HEK293 (cell line): Measurements from ENCODE around the gene HPD.

Experiments used
- GLIS1 ChIP-seq: fragments of 450-650 bp; formaldehyde crosslinking; IDR thresholded peaks from 2 replicates; pipeline ENCODE4 v1.5.1; 2016; ENCODE audit warnings: missing biosample characterization, missing genetic modification characterization
- KLF16 ChIP-seq: fragments of 450-650 bp; formaldehyde crosslinking; IDR thresholded peaks from 2 replicates; pipeline ENCODE4 v1.5.1; 2017; ENCODE audit warnings: missing biosample characterization, missing genetic modification characterization
- KLF8 ChIP-seq: fragments of 450-650 bp; formaldehyde crosslinking; IDR thresholded peaks from 2 replicates; pipeline ENCODE4 v1.5.1; 2016; ENCODE audit warnings: missing biosample characterization, missing genetic modification characterization
- MEIS1 ChIP-seq: sonication (generic); formaldehyde crosslinking; IDR thresholded peaks from 2 replicates; pipeline ENCODE4 v1.8.1; 2022; ENCODE audit warnings: missing genetic modification reagents, mild to moderate bottlenecking, borderline replicate concordance
- PRDM1 ChIP-seq: fragments of 450-650 bp; formaldehyde crosslinking; IDR thresholded peaks from 2 replicates; pipeline ENCODE4; 2016; ENCODE audit warnings: missing biosample characterization, missing genetic modification characterization
- SP3 ChIP-seq: fragments of 450-650 bp; formaldehyde crosslinking; IDR thresholded peaks from 2 replicates; pipeline ENCODE4 v1.5.1; 2016; ENCODE audit warnings: missing biosample characterization, missing genetic modification characterization
- TRIM28 ChIP-seq: IDR thresholded peaks from 2 replicates; pipeline ENCODE4 v1.6.1; 2011; ENCODE audit warnings: low read length, control low read depth, borderline replicate concordance
- ZBTB17 ChIP-seq: fragments of 450-650 bp; formaldehyde crosslinking; IDR thresholded peaks from 2 replicates; pipeline ENCODE4 v1.5.1; 2016; ENCODE audit warnings: missing biosample characterization, missing genetic modification characterization
- ZNF211 ChIP-seq: fragments of 450-650 bp; formaldehyde crosslinking; IDR thresholded peaks from 2 replicates; pipeline ENCODE4 v1.5.1; 2016; ENCODE audit warnings: low read depth, missing biosample characterization, missing genetic modification characterization
- ZNF223 ChIP-seq: fragments of 450-650 bp; formaldehyde crosslinking; IDR thresholded peaks from 2 replicates; pipeline ENCODE4 v1.5.1; 2016; ENCODE audit warnings: missing biosample characterization, missing genetic modification characterization
- ZNF302 ChIP-seq: fragments of 450-650 bp; formaldehyde crosslinking; IDR thresholded peaks from 2 replicates; pipeline ENCODE4 v1.5.1; 2016; ENCODE audit warnings: missing biosample characterization, missing genetic modification characterization, low read depth
- ZNF416 ChIP-seq: fragments of 450-650 bp; formaldehyde crosslinking; IDR thresholded peaks from 2 replicates; pipeline ENCODE4 v1.5.1; 2016; ENCODE audit warnings: missing biosample characterization, missing genetic modification characterization
- ZNF426 ChIP-seq: fragments of 450-650 bp; formaldehyde crosslinking; IDR thresholded peaks from 2 replicates; pipeline ENCODE4 v1.5.1; 2017; ENCODE audit warnings: missing biosample characterization, missing genetic modification characterization, mild to moderate bottlenecking, inconsistent platforms, moderate library complexity
- ZNF501 ChIP-seq: fragments of 450-650 bp; formaldehyde crosslinking; IDR thresholded peaks from 2 replicates; pipeline ENCODE4 v1.5.1; 2016; ENCODE audit warnings: missing biosample characterization, missing genetic modification characterization
- ZNF549 ChIP-seq: fragments of 450-650 bp; IDR thresholded peaks from 2 replicates; pipeline ENCODE4 v1.5.1; 2018; ENCODE audit warnings: missing biosample characterization, missing genetic modification characterization, mild to moderate bottlenecking, inconsistent platforms, moderate library complexity
- ZNF624 ChIP-seq: fragments of 450-650 bp; formaldehyde crosslinking; IDR thresholded peaks from 2 replicates; pipeline ENCODE4 v1.5.1; 2017; ENCODE audit warnings: missing biosample characterization, missing genetic modification characterization
- TF ChIP-seq, protein P1 (sequence below): fragments of 450-650 bp; formaldehyde crosslinking; IDR thresholded peaks from 2 replicates; pipeline ENCODE4 v1.5.1; 2016; ENCODE audit warnings: missing biosample characterization, missing genetic modification characterization
- TF ChIP-seq, protein P2 (sequence below): fragments of 450-650 bp; formaldehyde crosslinking; IDR thresholded peaks from 2 replicates; pipeline ENCODE4 v1.5.1; 2016; ENCODE audit warnings: missing biosample characterization, missing genetic modification characterization
- TF ChIP-seq, protein P3 (sequence below): fragments of 450-650 bp; formaldehyde crosslinking; IDR thresholded peaks from 2 replicates; pipeline ENCODE4 v1.5.1; 2016; ENCODE audit warnings: missing biosample characterization, missing genetic modification characterization
- TF ChIP-seq, protein P4 (sequence below): fragments of 450-650 bp; formaldehyde crosslinking; IDR thresholded peaks from 2 replicates; pipeline ENCODE4 v1.5.1; 2016; ENCODE audit warnings: missing biosample characterization, missing genetic modification characterization
- TF ChIP-seq, protein P5 (sequence below): fragments of 450-650 bp; formaldehyde crosslinking; IDR thresholded peaks from 2 replicates; pipeline ENCODE4; 2016; ENCODE audit warnings: missing biosample characterization, missing genetic modification characterization
- TF ChIP-seq, protein P6 (sequence below): fragments of 450-650 bp; formaldehyde crosslinking; IDR thresholded peaks from 2 replicates; pipeline ENCODE4 v1.5.1; 2016; ENCODE audit warnings: missing biosample characterization, missing genetic modification characterization
- TF ChIP-seq, protein P7 (sequence below): fragments of 450-650 bp; formaldehyde crosslinking; IDR thresholded peaks from 2 replicates; pipeline ENCODE4 v1.5.1; 2017; ENCODE audit warnings: missing biosample characterization, missing genetic modification characterization
- TF ChIP-seq, protein P8 (sequence below): fragments of 450-650 bp; formaldehyde crosslinking; IDR thresholded peaks from 2 replicates; pipeline ENCODE4 v1.5.1; 2016; ENCODE audit warnings: missing biosample characterization, missing genetic modification characterization

Gene HPD

DNA sequence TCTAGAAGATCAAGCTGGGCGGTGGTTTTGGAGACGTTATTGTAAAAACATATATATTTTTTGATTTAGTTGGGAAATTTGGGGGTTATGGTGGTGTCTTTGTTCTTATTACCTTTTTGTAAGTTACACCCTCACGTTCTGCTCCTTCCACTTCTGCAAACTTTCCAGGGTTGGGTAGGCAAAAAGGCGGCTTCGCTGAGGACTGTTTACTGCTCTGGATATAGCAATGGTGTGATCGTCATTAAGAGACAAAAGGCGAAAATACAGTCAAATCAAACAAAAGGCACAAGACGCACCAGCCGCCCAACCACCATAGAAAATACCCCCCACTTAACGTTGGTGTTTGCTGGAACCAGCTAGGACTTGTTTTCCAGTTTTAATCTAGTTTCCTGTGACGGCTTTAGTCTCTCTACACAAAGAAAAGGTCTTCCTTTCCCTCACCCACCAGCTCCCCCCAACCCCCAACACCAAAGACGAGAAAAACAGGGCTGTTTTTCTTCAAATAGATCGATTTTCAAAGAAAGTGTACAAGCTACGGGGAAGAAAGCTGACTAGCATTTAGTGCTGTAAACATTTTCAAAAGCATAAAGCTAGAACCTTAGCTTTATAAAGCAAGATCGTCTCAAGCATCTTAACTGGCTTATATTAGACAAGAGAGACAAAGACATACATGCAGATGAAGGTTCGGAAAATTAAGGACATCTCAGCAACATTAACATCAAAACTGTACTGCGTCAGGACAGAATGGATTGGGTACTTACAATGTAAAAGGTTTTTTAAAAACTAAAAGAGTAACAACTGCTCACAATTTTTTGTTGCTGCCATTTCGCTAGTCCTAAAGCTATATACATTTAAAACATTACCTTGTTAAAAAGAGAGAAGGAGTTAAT, 56.8 kb downstream of the HPD start (continued):
- TF ChIP-seq, protein P1, sequence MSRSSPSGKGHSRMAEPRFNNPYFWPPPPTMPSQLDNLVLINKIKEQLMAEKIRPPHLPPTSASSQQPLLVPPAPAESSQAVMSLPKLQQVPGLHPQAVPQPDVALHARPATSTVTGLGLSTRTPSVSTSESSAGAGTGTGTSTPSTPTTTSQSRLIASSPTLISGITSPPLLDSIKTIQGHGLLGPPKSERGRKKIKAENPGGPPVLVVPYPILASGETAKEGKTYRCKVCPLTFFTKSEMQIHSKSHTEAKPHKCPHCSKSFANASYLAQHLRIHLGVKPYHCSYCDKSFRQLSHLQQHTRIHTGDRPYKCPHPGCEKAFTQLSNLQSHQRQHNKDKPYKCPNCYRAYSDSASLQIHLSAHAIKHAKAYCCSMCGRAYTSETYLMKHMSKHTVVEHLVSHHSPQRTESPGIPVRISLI (tag by site-specific recombination): no peak
- TF ChIP-seq, protein P2, sequence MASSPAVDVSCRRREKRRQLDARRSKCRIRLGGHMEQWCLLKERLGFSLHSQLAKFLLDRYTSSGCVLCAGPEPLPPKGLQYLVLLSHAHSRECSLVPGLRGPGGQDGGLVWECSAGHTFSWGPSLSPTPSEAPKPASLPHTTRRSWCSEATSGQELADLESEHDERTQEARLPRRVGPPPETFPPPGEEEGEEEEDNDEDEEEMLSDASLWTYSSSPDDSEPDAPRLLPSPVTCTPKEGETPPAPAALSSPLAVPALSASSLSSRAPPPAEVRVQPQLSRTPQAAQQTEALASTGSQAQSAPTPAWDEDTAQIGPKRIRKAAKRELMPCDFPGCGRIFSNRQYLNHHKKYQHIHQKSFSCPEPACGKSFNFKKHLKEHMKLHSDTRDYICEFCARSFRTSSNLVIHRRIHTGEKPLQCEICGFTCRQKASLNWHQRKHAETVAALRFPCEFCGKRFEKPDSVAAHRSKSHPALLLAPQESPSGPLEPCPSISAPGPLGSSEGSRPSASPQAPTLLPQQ (tag by site-specific recombination): no peak
- TF ChIP-seq ZBTB17 (no peak), ZNF211 (tag by site-specific recombination) (no peak), SP3 (tag by site-specific recombination) (no peak), ZNF624 (no peak), KLF16 (tag by site-specific recombination) (no peak), PRDM1 (tag by site-specific recombination) (peak; percentile 86), ZNF223 (no peak), MEIS1 (CRISPR knock-in tag) (no peak), KLF8 (tag by site-specific recombination) (no peak), ZNF549 (tag by site-specific recombination) (no peak), ZNF501 (tag by site-specific recombination) (no peak), ZNF302 (tag by site-specific recombination) (no peak), GLIS1 (no peak), ZNF416 (tag by site-specific recombination) (no peak), TRIM28 (no peak), ZNF426 (tag by site-specific recombination) (no peak)
- TF ChIP-seq, protein P3, sequence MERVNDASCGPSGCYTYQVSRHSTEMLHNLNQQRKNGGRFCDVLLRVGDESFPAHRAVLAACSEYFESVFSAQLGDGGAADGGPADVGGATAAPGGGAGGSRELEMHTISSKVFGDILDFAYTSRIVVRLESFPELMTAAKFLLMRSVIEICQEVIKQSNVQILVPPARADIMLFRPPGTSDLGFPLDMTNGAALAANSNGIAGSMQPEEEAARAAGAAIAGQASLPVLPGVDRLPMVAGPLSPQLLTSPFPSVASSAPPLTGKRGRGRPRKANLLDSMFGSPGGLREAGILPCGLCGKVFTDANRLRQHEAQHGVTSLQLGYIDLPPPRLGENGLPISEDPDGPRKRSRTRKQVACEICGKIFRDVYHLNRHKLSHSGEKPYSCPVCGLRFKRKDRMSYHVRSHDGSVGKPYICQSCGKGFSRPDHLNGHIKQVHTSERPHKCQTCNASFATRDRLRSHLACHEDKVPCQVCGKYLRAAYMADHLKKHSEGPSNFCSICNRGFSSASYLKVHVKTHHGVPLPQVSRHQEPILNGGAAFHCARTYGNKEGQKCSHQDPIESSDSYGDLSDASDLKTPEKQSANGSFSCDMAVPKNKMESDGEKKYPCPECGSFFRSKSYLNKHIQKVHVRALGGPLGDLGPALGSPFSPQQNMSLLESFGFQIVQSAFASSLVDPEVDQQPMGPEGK: no peak
- TF ChIP-seq, protein P4, sequence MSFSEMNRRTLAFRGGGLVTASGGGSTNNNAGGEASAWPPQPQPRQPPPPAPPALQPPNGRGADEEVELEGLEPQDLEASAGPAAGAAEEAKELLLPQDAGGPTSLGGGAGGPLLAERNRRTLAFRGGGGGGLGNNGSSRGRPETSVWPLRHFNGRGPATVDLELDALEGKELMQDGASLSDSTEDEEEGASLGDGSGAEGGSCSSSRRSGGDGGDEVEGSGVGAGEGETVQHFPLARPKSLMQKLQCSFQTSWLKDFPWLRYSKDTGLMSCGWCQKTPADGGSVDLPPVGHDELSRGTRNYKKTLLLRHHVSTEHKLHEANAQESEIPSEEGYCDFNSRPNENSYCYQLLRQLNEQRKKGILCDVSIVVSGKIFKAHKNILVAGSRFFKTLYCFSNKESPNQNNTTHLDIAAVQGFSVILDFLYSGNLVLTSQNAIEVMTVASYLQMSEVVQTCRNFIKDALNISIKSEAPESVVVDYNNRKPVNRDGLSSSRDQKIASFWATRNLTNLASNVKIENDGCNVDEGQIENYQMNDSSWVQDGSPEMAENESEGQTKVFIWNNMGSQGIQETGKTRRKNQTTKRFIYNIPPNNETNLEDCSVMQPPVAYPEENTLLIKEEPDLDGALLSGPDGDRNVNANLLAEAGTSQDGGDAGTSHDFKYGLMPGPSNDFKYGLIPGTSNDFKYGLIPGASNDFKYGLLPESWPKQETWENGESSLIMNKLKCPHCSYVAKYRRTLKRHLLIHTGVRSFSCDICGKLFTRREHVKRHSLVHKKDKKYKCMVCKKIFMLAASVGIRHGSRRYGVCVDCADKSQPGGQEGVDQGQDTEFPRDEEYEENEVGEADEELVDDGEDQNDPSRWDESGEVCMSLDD (tag by site-specific recombination): no peak
- TF ChIP-seq, protein P5, sequence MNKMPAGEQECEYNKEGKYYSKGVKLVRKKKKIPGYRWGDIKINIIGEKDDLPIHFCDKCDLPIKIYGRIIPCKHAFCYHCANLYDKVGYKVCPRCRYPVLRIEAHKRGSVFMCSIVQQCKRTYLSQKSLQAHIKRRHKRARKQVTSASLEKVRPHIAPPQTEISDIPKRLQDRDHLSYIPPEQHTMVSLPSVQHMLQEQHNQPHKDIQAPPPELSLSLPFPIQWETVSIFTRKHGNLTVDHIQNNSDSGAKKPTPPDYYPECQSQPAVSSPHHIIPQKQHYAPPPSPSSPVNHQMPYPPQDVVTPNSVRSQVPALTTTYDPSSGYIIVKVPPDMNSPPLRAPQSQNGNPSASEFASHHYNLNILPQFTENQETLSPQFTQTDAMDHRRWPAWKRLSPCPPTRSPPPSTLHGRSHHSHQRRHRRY (tag by site-specific recombination): no peak
- TF ChIP-seq, protein P6, sequence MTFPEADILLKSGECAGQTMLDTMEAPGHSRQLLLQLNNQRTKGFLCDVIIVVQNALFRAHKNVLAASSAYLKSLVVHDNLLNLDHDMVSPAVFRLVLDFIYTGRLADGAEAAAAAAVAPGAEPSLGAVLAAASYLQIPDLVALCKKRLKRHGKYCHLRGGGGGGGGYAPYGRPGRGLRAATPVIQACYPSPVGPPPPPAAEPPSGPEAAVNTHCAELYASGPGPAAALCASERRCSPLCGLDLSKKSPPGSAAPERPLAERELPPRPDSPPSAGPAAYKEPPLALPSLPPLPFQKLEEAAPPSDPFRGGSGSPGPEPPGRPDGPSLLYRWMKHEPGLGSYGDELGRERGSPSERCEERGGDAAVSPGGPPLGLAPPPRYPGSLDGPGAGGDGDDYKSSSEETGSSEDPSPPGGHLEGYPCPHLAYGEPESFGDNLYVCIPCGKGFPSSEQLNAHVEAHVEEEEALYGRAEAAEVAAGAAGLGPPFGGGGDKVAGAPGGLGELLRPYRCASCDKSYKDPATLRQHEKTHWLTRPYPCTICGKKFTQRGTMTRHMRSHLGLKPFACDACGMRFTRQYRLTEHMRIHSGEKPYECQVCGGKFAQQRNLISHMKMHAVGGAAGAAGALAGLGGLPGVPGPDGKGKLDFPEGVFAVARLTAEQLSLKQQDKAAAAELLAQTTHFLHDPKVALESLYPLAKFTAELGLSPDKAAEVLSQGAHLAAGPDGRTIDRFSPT (tag by site-specific recombination): no peak
- TF ChIP-seq, protein P7, sequence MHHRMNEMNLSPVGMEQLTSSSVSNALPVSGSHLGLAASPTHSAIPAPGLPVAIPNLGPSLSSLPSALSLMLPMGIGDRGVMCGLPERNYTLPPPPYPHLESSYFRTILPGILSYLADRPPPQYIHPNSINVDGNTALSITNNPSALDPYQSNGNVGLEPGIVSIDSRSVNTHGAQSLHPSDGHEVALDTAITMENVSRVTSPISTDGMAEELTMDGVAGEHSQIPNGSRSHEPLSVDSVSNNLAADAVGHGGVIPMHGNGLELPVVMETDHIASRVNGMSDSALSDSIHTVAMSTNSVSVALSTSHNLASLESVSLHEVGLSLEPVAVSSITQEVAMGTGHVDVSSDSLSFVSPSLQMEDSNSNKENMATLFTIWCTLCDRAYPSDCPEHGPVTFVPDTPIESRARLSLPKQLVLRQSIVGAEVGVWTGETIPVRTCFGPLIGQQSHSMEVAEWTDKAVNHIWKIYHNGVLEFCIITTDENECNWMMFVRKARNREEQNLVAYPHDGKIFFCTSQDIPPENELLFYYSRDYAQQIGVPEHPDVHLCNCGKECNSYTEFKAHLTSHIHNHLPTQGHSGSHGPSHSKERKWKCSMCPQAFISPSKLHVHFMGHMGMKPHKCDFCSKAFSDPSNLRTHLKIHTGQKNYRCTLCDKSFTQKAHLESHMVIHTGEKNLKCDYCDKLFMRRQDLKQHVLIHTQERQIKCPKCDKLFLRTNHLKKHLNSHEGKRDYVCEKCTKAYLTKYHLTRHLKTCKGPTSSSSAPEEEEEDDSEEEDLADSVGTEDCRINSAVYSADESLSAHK (tag by site-specific recombination): no peak
- TF ChIP-seq, protein P8, sequence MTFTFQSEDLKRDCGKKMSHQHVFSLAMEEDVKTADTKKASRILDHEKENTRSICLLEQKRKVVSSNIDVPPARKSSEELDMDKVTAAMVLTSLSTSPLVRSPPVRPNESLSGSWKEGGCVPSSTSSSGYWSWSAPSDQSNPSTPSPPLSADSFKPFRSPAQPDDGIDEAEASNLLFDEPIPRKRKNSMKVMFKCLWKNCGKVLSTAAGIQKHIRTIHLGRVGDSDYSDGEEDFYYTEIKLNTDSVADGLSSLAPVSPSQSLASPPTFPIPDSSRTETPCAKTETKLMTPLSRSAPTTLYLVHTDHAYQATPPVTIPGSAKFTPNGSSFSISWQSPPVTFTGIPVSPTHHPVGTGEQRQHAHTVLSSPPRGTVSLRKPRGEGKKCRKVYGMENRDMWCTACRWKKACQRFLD (tag by site-specific recombination): no peak
